AG09309 (cell line): Measurements from ENCODE around the gene DTHD1.

Experiments
- DNase-seq: peaks from one replicate; pipeline ENCODE4 v3.0.0-alpha.2; 2010; ENCODE audit warnings: low read depth
- H3K4me3 ChIP-seq: 2 replicates; pipeline ENCODE4 v1.5.1; 2011; ENCODE audit warnings: mild to moderate bottlenecking, low read depth, low read length, moderate library complexity; ENCODE audit not compliant: control insufficient read depth
- TF ChIP-seq, protein P1 (sequence below): IDR thresholded peaks from 2 replicates; pipeline ENCODE4 v1.5.1; 2011; ENCODE audit warnings: mild to moderate bottlenecking, low read depth, low read length, inconsistent platforms; ENCODE audit not compliant: insufficient read depth, control insufficient read depth; ENCODE audit errors: missing control alignments

DTHD1 gene

DNA sequence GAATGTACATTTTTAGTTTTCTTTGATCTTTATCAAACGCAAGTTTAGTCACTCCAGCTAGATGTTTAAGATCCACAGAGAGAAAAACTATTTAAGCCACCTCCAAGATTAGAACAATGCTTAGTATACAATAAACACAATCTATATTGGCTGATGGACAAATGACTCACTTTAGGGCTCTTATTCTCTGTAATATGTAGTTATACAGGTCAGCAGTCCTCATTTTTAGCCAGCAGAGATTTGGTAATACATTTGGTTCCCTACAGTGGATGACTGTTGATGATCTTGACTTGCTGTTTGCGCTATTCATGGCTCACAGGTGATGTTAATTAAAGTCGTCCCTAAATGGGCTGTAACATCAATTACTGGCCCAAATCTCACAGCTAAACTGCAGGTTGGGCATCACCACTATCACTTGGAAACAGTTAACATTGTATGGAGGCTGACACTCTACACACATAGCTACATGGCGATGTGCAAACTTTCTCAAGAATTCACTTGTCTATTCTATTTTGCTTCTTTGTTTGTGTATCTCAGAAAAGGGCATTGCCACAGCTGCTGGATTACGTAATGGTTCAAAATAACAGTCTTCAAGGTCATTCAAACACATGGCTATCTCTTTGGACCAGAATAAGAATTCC is 11.8 kb upstream of the DTHD1 start:
- no peak for DNase-seq
- TF ChIP-seq, protein P1, sequence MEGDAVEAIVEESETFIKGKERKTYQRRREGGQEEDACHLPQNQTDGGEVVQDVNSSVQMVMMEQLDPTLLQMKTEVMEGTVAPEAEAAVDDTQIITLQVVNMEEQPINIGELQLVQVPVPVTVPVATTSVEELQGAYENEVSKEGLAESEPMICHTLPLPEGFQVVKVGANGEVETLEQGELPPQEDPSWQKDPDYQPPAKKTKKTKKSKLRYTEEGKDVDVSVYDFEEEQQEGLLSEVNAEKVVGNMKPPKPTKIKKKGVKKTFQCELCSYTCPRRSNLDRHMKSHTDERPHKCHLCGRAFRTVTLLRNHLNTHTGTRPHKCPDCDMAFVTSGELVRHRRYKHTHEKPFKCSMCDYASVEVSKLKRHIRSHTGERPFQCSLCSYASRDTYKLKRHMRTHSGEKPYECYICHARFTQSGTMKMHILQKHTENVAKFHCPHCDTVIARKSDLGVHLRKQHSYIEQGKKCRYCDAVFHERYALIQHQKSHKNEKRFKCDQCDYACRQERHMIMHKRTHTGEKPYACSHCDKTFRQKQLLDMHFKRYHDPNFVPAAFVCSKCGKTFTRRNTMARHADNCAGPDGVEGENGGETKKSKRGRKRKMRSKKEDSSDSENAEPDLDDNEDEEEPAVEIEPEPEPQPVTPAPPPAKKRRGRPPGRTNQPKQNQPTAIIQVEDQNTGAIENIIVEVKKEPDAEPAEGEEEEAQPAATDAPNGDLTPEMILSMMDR = no peak

DNA sequence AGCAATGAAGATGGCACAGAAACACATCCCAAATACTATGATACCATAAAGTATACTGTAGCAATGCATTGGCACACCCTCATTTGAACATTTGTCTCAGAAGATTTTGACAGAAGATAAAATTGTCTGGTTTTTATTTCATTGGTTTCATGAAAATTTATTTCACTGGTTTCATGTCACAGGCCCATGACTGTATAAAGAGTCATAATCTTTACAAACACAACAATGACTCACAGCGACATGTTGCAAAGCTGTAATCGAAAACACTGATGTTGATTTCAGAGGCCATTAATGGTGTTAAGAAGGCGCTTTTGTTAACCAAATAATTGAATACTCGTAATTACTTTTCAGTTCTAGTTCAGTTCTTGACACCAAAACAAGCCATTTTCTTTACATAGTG is 8.1 kb upstream of the DTHD1 start:
- H3K4me3 ChIP-seq = no peak overlapping the region
- TF ChIP-seq, protein P1 = no peak
- no peak for DNase-seq

More for the DNA sequence above, 11.8 kb upstream of the DTHD1 start:
- no peak overlapping the region for H3K4me3 ChIP-seq

DNA sequence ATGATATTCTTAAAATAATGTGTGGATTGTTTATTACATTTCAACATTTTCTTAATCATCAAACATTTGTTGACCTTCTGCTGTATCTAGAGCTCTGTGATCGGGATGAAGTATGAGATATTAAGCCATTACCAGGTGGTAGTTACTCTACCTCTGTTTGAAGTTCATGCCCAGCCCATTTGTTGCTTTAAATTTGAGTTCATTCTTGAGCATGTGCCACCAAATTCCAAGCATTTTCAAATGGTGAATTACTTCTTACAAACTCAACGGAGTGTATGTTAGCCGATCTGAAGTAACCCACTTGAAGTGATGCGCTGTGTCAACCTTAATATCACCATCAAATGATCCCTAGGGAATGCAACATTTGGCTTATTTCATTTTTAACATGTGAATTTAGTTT is 7.3 kb upstream of the DTHD1 start:
- H3K4me3 ChIP-seq = no peak overlapping the region
- TF ChIP-seq, protein P1 = no peak
- DNase-seq = no peak

GRCh38 chr4:36277533-36277932 is 3.9 kb upstream of the DTHD1 start:
- DNase-seq = no peak
- TF ChIP-seq, protein P1 = no peak
- no peak overlapping the region for H3K4me3 ChIP-seq

DNA sequence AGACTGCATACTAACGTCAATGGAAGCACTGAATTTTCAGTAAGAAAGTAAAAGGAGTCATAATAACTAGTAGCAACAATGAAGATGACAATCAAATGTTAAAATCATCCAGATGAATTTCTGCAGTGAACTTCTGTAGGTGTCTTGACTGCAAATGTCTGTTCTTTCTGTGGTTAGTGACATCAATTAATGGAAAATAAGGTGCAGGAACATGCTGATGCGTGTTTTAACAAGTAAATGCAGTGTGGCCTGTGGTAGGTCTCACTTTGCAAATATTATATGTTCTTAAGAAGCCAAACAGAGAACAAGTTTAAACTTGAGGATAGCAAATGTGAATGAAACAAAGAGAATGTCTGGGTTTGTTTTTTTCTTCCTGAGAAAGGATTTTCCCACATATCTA is 2.6 kb upstream of the DTHD1 start:
- no peak overlapping the region for H3K4me3 ChIP-seq
- TF ChIP-seq, protein P1 = no peak
- no peak for DNase-seq

DNA sequence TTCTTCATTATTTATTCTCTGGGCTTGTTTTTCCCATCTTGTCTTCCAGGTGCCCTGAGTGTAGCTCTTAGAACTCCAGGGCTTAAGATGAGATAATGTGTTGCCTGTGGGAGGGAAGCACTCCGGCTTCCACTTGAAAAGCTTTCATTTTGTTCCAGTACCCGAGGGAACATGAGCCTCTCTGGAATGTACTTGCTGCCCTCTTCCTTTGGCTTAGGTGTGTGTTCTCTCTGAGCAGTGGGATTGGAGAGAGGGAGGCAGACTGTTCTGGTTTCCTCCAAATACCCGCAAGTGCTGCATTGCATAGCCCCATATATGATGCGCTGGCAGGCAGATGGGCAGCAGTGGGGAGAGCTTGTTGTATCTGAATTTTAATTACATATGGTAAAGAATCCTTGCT is 861 bp upstream of the DTHD1 start:
- TF ChIP-seq, protein P1 = no peak
- DNase-seq = no peak
- no peak overlapping the region for H3K4me3 ChIP-seq

DNA sequence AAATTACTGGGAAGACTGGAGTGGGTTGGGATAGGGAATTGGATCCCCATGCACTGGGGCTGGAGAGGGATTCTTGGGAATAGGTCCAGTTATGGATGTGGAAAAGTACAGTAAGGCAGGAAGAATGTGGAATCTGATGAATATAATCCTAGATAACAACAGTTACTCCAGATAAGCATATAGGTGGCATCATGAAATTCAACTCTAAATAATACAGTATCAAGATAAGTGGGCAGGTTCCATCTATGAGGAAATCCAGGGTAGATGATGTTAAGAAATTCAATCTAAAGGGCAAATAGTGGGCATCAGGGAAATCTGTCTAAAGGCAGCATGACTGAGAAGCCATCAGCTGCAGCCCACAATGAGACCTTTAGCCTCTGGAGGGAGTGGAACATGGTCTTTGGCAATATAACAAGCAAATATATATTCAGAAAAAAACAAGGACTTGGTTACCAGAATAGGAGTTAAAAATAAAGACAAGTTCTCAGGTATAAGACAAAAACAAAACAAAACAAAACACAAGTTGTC is 1.2 kb downstream of the DTHD1 start:
- no peak for DNase-seq
- no peak overlapping the region for H3K4me3 ChIP-seq
- TF ChIP-seq, protein P1 = no peak
